T-helper 1 cell (primary cell): ENCODE measurements around the gene GTF3C6.
A peak's percentile ranks its signal among the peaks of the same experiment; 100 is the strongest.
"Not testable (repeated sequence)": the region's sequence is repeated elsewhere in the genome, so short reads cannot be mapped to it uniquely, and the experiment has no call there.

ENCODE experiments used
- DNase-seq, 5 donors: peaks; one replicate each; pipeline ENCODE4 v3.0.0-alpha.2; 2012 to 2020

GTF3C6 gene

GRCh38 chr6:110979565-110980101 is 21.1 kb downstream of the GTF3C6 start:
- DNase-seq, result no peak

GRCh38 chr6:110980227-110980626 is 21.7 kb downstream of the GTF3C6 start:
- no peak for DNase-seq

GRCh38 chr6:110980648-110981047 is 22.1 kb downstream of the GTF3C6 start:
- DNase-seq, result no peak

GRCh38 chr6:110981202-110981600 is 22.7 kb downstream of the GTF3C6 start:
- DNase-seq, result peak in 1 of 5 donors; percentile 7

- no peak for DNase-seq
These were observed 32.5 kb downstream of the GTF3C6 start for GRCh38 chr6:110990840-110991576.

GRCh38 chr6:110996691-110997090 is 38.2 kb downstream of the GTF3C6 start:
- no peak for DNase-seq

GRCh38 chr6:110999634-111000270 is 41.2 kb downstream of the GTF3C6 start:
- DNase-seq, result peak in 1 of 5 donors; percentile 21

GRCh38 chr6:111002350-111002749 is 43.8 kb downstream of the GTF3C6 start:
- no peak for DNase-seq

GRCh38 chr6:111011360-111012142 is 53.0 kb downstream of the GTF3C6 start:
- DNase-seq, result peak in 1 of 5 donors; percentile 28

GRCh38 chr6:111012143-111012452 is 53.6 kb downstream of the GTF3C6 start:
- DNase-seq, result no peak

- DNase-seq, result not testable (repeated sequence)
These were observed 54.0 kb downstream of the GTF3C6 start for GRCh38 chr6:111012520-111012919.

- no peak for DNase-seq
These were observed 54.8 kb downstream of the GTF3C6 start for GRCh38 chr6:111013144-111013915.

GRCh38 chr6:111015389-111016124 is 57.1 kb downstream of the GTF3C6 start:
- DNase-seq, result no peak

- DNase-seq, result not testable (repeated sequence)
These were observed 58.7 kb downstream of the GTF3C6 start for GRCh38 chr6:111017241-111017640.
